Measurements from ENCODE around the gene RXRG.

The RXRG gene

GRCh38 chr1:165468726-165469249 is 23.9 kb upstream of the RXRG start:
- H3K27ac ChIP-seq (ENCODE audit: low read length, poor library complexity, severe bottlenecking) = no peak overlapping the region
- H2BK120ac ChIP-seq (ENCODE audit: low read depth, low read length) = no peak overlapping the region
- H2BK15ac ChIP-seq (ENCODE audit: low read depth, poor library complexity, severe bottlenecking) = no peak overlapping the region
- H3K79me1 ChIP-seq (replicated peaks; ENCODE audit: low read length, poor library complexity, severe bottlenecking) = no peaks in the 10 kb centered on the region
- no peaks in the 10 kb centered on the region for H3K36me3 ChIP-seq (ENCODE audit: control insufficient read depth in 1 of 2, insufficient read depth in 2 of 2, low read depth in 1 of 2, low read length in 2 of 2)
- H3K14ac ChIP-seq (ENCODE audit: low read length in 2 of 2) = no peak overlapping the region
- H3K4ac ChIP-seq (ENCODE audit: low read depth in 1 of 2, low read length in 2 of 2) = no peak overlapping the region
- H4K91ac ChIP-seq (ENCODE audit: low read length) = no peak overlapping the region
- H3K4me2 ChIP-seq (ENCODE audit: low read length, poor library complexity, severe bottlenecking) = no peak overlapping the region
- peaks cover 3 to 38% of the 10 kb centered on the region in 2 experiments for H3K27me3 ChIP-seq (ENCODE audit: control insufficient read depth in 1 of 2, insufficient read depth in 1 of 2, low read length in 2 of 2)
- H3K4me1 ChIP-seq (ENCODE audit: control insufficient read depth, insufficient read depth, low read depth, low read length) = no peaks in the 10 kb centered on the region
- whole genome bisulfite sequencing = 77% methylated on average over 6 of the region's 6 CpGs
- H3K9ac ChIP-seq (ENCODE audit: low read length) = no peak overlapping the region
- H3K18ac ChIP-seq (ENCODE audit: low read depth in 1 of 2, low read length in 2 of 2) = no peak overlapping the region
- no peak for DNase-seq
- no peak overlapping the region for H2AK5ac ChIP-seq (ENCODE audit: low read length, severe bottlenecking)
- H2BK5ac ChIP-seq (ENCODE audit: low read depth, low read length, poor library complexity, severe bottlenecking) = no peak overlapping the region
- H3K23ac ChIP-seq (ENCODE audit: low read length in 2 of 2) = no peak overlapping the region
- no peaks in the 10 kb centered on the region for H3K9me3 ChIP-seq (ENCODE audit: control insufficient read depth, low read length)
- H2BK12ac ChIP-seq (ENCODE audit: low read length in 2 of 2) = no peak overlapping the region
- no peak overlapping the region for H2AFZ ChIP-seq (ENCODE audit: low read depth, low read length)
- no peak overlapping the region for H4K8ac ChIP-seq (ENCODE audit: low read length)
- H3K4me3 ChIP-seq (ENCODE audit: insufficient read depth in 1 of 2, low read depth in 1 of 2, low read length in 2 of 2) = no peak overlapping the region

GRCh38 chr1:165468253-165468652 is 23.3 kb upstream of the RXRG start:
- H2AK5ac ChIP-seq (ENCODE audit: low read length, severe bottlenecking) = no peak overlapping the region
- no peak overlapping the region for H3K27ac ChIP-seq (ENCODE audit: low read length, poor library complexity, severe bottlenecking)
- 100% methylated on average over 1 of the region's 2 CpGs for WGBS
- peaks cover 0 to 38% of the 10 kb centered on the region in 2 experiments for H3K27me3 ChIP-seq (ENCODE audit: control insufficient read depth in 1 of 2, insufficient read depth in 1 of 2, low read length in 2 of 2)
- no peak overlapping the region for H3K4ac ChIP-seq (ENCODE audit: low read depth in 1 of 2, low read length in 2 of 2)
- no peak overlapping the region for H3K9ac ChIP-seq (ENCODE audit: low read length)
- H3K9me3 ChIP-seq (ENCODE audit: control insufficient read depth, low read length) = no peaks in the 10 kb centered on the region
- H3K4me3 ChIP-seq (ENCODE audit: insufficient read depth in 1 of 2, low read depth in 1 of 2, low read length in 2 of 2) = no peak overlapping the region
- H4K8ac ChIP-seq (ENCODE audit: low read length) = no peak overlapping the region
- no peak overlapping the region for H3K23ac ChIP-seq (ENCODE audit: low read length in 2 of 2)
- no peak overlapping the region for H2AFZ ChIP-seq (ENCODE audit: low read depth, low read length)
- no peak overlapping the region for H2BK15ac ChIP-seq (ENCODE audit: low read depth, poor library complexity, severe bottlenecking)
- no peak overlapping the region for H4K91ac ChIP-seq (ENCODE audit: low read length)
- H3K14ac ChIP-seq (ENCODE audit: low read length in 2 of 2) = no peak overlapping the region
- no peak overlapping the region for H3K4me2 ChIP-seq (ENCODE audit: low read length, poor library complexity, severe bottlenecking)
- H2BK5ac ChIP-seq (ENCODE audit: low read depth, low read length, poor library complexity, severe bottlenecking) = no peak overlapping the region
- no peak overlapping the region for H2BK120ac ChIP-seq (ENCODE audit: low read depth, low read length)
- no peaks in the 10 kb centered on the region for H3K79me1 ChIP-seq (replicated peaks; ENCODE audit: low read length, poor library complexity, severe bottlenecking)
- no peak overlapping the region for H2BK12ac ChIP-seq (ENCODE audit: low read length in 2 of 2)
- H3K18ac ChIP-seq (ENCODE audit: low read depth in 1 of 2, low read length in 2 of 2) = no peak overlapping the region
- H3K36me3 ChIP-seq (ENCODE audit: control insufficient read depth in 1 of 2, insufficient read depth in 2 of 2, low read depth in 1 of 2, low read length in 2 of 2) = no peaks in the 10 kb centered on the region
- DNase-seq = no peak
- H3K4me1 ChIP-seq (ENCODE audit: control insufficient read depth, insufficient read depth, low read depth, low read length) = no peaks in the 10 kb centered on the region

DNA sequence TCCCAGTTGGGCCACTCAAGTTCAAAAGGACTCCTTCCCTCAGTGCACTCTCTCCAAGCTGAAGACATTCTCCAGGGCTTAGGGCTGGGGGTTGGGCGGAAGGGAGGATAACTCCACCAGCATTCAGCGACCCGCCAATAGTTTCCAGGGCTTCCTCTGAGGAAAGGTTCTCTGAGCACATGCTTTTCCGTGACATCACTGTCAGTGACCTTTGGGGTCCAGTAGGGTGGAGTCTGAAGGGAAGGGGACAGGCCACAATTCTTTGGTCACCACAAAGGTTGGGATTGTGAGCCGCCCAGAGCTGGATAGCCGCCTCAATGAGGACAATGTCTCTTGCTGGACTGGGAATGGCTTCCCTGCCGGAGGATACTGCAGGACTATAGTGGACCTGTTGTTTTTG is 22.8 kb upstream of the RXRG start:
- Histone ChIP-seq H3K9me3 (ENCODE audit: control insufficient read depth, low read length) (no peaks in the 10 kb centered on the region), H3K23ac (ENCODE audit: low read length in 2 of 2) (no peak overlapping the region), H3K4me3 (ENCODE audit: insufficient read depth in 1 of 2, low read depth in 1 of 2, low read length in 2 of 2) (no peak overlapping the region), H2BK120ac (ENCODE audit: low read depth, low read length) (no peak overlapping the region), H3K4me1 (ENCODE audit: control insufficient read depth, insufficient read depth, low read depth, low read length) (no peaks in the 10 kb centered on the region), H2BK15ac (ENCODE audit: low read depth, poor library complexity, severe bottlenecking) (no peak overlapping the region), H3K36me3 (ENCODE audit: control insufficient read depth in 1 of 2, insufficient read depth in 2 of 2, low read depth in 1 of 2, low read length in 2 of 2) (no peaks in the 10 kb centered on the region), H3K27ac (ENCODE audit: low read length, poor library complexity, severe bottlenecking) (no peak overlapping the region), H2AK5ac (ENCODE audit: low read length, severe bottlenecking) (no peak overlapping the region), H3K4ac (ENCODE audit: low read depth in 1 of 2, low read length in 2 of 2) (no peak overlapping the region), H3K27me3 (ENCODE audit: control insufficient read depth in 1 of 2, insufficient read depth in 1 of 2, low read length in 2 of 2) (peaks cover 0 to 38% of the 10 kb centered on the region in 2 experiments), H3K18ac (ENCODE audit: low read depth in 1 of 2, low read length in 2 of 2) (no peak overlapping the region), H3K4me2 (ENCODE audit: low read length, poor library complexity, severe bottlenecking) (no peak overlapping the region), H4K91ac (ENCODE audit: low read length) (no peak overlapping the region), H4K8ac (ENCODE audit: low read length) (no peak overlapping the region), H2AFZ (ENCODE audit: low read depth, low read length) (no peak overlapping the region), H3K9ac (ENCODE audit: low read length) (no peak overlapping the region), H2BK12ac (ENCODE audit: low read length in 2 of 2) (no peak overlapping the region), H2BK5ac (ENCODE audit: low read depth, low read length, poor library complexity, severe bottlenecking) (no peak overlapping the region), H3K14ac (ENCODE audit: low read length in 2 of 2) (no peak overlapping the region), H3K79me1 (replicated peaks; ENCODE audit: low read length, poor library complexity, severe bottlenecking) (no peaks in the 10 kb centered on the region)
- DNase-seq = no peak
- WGBS = 84% methylated on average over 7 of the region's 7 CpGs

DNA sequence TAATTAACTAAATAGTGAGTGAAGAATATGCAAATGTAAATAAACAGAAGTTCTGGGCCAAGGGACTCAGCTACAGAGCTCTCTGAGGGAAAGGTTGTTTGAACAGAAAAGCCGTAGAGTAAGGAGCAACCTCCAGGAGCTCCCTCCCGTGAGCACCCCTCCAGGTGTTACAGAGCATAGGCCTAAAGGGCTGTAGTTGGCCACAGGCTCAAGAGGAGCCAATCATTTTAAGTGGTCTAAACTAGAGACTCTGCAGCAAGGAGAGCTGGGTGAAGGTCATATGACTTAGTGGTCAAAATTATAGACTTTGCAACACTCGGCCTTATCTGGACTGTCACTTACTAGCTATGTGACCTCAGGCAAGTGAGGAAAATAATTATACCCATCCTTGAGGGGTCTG is 19.1 kb upstream of the RXRG start:
- Histone ChIP-seq H2BK5ac (ENCODE audit: low read depth, low read length, poor library complexity, severe bottlenecking) (no peak overlapping the region), H3K4ac (ENCODE audit: low read depth in 1 of 2, low read length in 2 of 2) (no peak overlapping the region), H2AFZ (ENCODE audit: low read depth, low read length) (no peak overlapping the region), H2AK5ac (ENCODE audit: low read length, severe bottlenecking) (no peak overlapping the region), H3K9ac (ENCODE audit: low read length) (no peak overlapping the region), H2BK15ac (ENCODE audit: low read depth, poor library complexity, severe bottlenecking) (no peak overlapping the region), H4K8ac (ENCODE audit: low read length) (no peak overlapping the region), H3K4me1 (ENCODE audit: control insufficient read depth, insufficient read depth, low read depth, low read length) (no peaks in the 10 kb centered on the region), H4K91ac (ENCODE audit: low read length) (no peak overlapping the region), H3K4me3 (ENCODE audit: insufficient read depth in 1 of 2, low read depth in 1 of 2, low read length in 2 of 2) (no peak overlapping the region), H3K4me2 (ENCODE audit: low read length, poor library complexity, severe bottlenecking) (no peak overlapping the region), H3K36me3 (ENCODE audit: control insufficient read depth in 1 of 2, insufficient read depth in 2 of 2, low read depth in 1 of 2, low read length in 2 of 2) (no peaks in the 10 kb centered on the region), H2BK12ac (ENCODE audit: low read length in 2 of 2) (no peak overlapping the region), H2BK120ac (ENCODE audit: low read depth, low read length) (no peak overlapping the region), H3K18ac (ENCODE audit: low read depth in 1 of 2, low read length in 2 of 2) (no peak overlapping the region), H3K79me1 (replicated peaks; ENCODE audit: low read length, poor library complexity, severe bottlenecking) (no peaks in the 10 kb centered on the region), H3K14ac (ENCODE audit: low read length in 2 of 2) (no peak overlapping the region), H3K9me3 (ENCODE audit: control insufficient read depth, low read length) (no peaks in the 10 kb centered on the region), H3K27ac (ENCODE audit: low read length, poor library complexity, severe bottlenecking) (no peak overlapping the region), H3K23ac (ENCODE audit: low read length in 2 of 2) (no peak overlapping the region), H3K27me3 (ENCODE audit: control insufficient read depth in 1 of 2, insufficient read depth in 1 of 2, low read length in 2 of 2) (peaks cover 0 to 31% of the 10 kb centered on the region in 2 experiments)
- no peak for DNase-seq
- 91% methylated on average over 3 of the region's 3 CpGs for WGBS
